T-helper 1 cell (primary cell): ENCODE results near the gene HEATR3.
"Not testable (repeated sequence)": the region's sequence is repeated elsewhere in the genome, so short reads cannot be mapped to it uniquely, and the experiment has no call there.

Experiments
- DNase-seq, 5 donors: peaks; one replicate each; pipeline ENCODE4 v3.0.0-alpha.2; 2012 to 2020

Gene HEATR3

DNA sequence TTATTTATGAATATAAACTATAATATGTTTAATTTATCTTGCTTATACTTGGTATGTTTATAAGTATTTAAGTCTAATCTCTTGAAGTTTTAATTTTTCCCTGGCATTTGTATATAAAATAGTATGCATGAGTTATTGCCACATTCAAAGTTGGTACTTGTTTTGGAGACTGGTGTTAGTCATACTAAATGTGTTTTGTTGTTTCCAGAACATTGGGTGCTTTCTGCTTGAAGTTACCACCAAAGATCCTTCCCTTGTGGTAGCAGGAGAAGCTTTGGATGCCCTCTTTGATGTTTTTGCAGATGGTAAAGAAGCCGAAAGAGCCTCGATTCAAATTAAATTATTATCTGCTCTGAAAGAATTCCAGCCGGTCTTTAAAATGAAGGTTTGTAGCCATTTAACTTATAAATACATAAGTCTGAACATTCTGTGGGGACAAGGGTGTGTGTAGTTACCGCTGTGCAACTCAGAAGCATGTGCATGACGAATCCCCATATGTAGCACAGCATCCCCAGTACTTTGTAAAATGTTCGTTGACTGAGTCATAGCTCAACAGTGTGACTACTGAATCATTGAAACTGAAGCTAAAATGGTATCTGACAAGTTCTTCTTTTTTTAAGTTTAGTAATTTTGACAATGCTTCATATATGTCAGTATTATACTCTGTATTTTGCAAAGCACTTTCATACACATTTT is 36.4 kb downstream of the HEATR3 start:
- peak in 1 of 5 donors; percentile 72 for DNase-seq

DNA sequence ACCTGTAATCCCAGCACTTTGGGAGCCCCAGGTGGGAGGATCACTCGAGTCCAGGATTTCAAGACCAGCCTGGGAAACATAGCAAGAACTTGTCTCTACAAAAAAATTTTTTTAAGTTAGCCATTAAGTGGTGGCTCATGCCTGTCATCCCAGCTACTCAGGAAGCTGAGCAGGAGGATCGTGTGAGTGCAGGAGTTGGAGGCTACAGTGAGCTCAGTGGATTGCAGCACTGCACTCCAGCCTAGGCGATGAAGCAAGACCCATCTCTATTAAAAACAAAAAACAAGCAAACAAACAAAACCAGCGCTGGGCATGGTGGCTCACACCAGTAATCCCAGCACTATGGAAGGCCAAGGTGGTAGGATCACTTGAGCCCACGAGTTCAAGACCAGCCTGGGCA is 38.0 kb downstream of the HEATR3 start:
- no peak for DNase-seq

GRCh38 chr16:50114357-50115129 is 48.8 kb downstream of the HEATR3 start:
- no peak for DNase-seq

DNA sequence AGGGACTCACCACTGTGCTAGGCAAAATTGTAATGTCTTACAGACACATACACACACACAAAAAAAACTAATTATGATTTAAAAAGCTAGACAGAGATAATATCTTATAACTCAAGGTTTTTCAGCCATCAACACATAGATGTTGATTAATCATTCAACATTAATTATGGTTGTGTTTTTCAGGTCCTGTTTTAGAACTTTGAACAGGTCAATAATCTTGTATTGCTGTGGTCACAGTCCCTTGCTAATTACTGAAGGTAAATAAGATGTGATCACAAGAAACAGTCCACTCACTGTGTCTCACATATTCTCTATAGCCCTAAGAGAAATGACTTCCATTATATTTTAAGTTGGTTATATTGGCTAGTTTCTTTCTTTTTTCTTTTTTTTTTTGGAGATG is 54.9 kb downstream of the HEATR3 start:
- DNase-seq: no peak

DNA sequence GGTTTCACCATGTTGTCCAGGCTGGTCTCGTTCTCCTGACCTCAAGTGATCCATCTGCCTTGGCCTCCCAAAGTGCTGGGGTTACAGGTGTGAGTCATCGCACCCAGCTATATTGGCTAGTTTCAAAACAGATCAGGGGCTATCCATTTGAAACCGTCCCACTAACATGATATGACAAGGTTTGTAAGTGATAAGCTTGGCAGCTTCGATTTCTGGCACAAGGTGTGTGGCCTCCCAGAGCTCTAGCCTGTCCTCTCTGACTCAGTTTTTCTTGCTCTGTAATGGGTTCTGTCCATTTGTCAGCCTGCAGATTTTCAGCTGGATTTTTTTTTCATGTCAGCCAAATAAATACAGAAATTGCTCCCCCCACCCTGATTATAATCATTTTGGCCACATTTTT is 55.5 kb downstream of the HEATR3 start:
- peak in 1 of 5 donors; percentile 46 for DNase-seq

- peak in 1 of 5 donors; percentile 76 for DNase-seq
These were observed 56.1 kb downstream of the HEATR3 start for GRCh38 chr16:50121721-50122445.

DNA sequence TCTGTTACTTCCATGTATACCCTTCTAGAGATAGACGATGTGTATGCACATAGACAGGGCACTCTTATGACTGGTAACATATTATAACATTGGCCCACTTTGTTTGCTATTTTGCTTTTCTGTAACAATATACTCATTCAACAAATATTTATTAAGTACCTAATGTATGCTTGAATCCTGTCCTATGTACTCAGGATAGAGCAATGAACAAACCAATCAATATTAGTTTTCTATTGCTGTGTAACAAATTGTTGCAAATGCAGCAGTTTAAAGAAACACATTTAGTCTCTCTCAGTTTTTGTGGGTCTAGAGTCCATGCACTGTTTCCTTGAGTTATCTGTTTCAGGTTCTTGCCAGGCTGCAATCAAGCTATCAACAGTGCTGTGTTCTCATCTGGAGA is 57.6 kb downstream of the HEATR3 start:
- no peak for DNase-seq

GRCh38 chr16:50124769-50125168 is 59.0 kb downstream of the HEATR3 start:
- DNase-seq: no peak

- DNase-seq: no peak
These were observed 60.4 kb downstream of the HEATR3 start for GRCh38 chr16:50126183-50126582.

DNA sequence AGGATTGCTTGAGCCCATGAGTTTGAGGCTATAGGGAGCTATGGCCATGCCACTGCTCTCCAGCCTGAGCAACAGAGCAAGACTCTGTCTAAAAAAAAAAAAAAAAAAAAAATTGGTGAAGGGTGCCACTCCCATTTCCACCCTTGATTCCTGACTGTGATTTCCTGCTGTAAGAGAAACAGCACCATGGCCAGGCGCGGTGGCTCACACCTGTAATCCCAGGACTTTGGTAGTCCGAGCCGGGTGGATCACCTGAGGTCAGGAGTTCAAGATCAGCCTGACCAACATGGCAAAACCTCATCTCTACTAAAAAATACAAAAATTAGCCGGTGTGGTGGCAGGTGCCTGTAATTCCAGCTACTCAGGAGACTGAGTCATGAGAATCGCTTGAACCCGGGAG is 66.8 kb downstream of the HEATR3 start:
- DNase-seq: not testable (repeated sequence)

DNA sequence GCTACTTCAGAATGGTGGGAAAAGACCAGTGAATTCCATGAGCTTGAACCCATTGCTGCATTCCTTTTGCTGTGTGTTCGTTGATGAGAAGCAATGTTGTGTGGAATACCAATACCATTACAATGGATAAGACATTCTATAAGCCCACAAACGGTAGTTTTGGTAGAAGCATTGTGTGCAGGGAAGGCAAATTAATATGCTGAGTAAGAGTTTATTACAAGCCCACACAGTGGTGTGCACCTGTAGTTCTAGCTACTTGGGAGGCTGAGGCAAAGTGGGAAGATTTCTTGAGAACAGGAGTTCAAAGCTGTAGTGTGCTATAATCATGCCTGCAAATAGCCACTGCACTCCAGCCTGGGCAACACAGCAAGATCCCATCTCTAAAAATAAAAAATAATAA is 67.4 kb downstream of the HEATR3 start:
- DNase-seq: no peak

- no peak for DNase-seq
These were observed 70.6 kb downstream of the HEATR3 start for GRCh38 chr16:50136399-50136798.

DNA sequence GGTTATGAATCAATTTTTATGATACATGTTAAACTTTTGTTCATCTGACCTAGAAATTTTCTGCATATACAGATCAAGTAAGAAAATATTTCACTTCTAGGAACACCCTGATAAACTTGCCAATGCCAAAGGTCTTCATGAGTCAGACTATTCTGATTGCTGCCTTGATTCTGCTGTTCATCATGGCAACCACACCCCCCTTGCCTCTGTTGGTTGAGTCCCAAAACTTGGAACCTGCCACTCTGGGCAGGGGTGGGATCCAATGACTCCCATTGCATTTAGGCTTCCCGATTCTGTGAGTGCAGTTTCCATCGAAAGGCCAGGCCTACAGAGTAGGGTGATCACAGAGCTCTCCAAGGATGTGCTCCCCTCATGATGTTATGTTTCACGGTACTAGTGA is 71.5 kb downstream of the HEATR3 start:
- DNase-seq: no peak

DNA sequence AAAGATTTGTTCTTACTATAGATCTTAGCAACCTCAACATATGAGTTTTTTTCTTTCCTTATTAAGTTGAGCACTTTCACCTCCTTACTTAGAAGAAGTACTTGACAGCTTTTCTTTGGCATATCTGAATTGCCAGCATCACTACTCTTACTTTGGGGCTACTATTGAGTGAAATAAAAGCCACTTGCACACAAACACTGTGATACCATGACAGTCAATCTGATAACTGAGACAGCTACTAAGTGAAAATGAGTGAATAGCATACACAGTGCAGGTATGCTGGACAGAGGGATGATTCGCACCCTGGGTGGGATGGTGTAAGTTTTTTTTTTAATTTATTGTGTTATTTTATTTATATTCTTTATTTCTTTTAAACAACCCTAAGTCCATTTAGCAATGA is 73.8 kb downstream of the HEATR3 start:
- no peak for DNase-seq

GRCh38 chr16:50144211-50144610 is 78.4 kb downstream of the HEATR3 start:
- no peak for DNase-seq

GRCh38 chr16:50146479-50147435 is 81.0 kb downstream of the HEATR3 start:
- no peak for DNase-seq

DNA sequence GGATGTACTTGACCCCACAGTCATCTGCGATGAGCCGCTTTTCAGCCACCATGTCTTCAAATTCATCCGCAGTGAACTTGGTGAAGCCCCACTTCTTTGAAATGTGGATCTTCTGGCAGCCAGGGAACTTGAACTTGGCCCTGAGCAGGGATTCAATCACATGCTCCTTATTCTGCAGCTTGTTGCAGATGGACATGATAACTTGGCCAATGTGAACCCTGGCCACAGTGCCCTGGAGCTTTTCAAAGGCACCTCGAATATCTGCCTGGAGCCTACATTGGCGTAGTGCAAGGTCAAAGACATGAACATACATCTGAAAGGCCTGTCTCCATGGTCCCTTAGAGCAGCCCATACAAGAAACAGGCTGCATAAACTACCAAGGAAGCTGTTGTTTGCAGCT is 85.6 kb downstream of the HEATR3 start:
- DNase-seq: no peak

DNA sequence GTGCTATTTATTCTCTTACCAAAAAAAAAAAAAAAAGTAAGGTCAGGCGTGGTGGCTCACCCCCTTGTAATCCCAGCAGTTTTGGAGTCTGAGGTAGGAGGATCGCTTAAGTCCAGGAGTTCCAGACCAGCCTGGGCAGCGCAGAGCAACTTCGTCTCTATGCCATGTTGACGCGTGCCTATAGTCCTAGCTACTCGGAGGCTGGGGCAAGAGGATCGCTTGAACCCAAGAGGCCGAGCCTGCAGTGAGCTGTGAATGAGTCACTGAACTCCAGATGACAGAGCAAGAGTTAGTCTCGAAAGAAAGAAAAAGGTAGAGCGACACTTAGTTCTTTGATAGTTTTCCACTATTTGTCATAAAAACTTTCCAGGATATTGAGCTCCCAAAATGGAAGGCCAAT is 86.0 kb downstream of the HEATR3 start:
- DNase-seq: no peak

- DNase-seq: peak in 3 of 5 donors; percentile 53 to 87 (median 54)
These were observed 86.6 kb downstream of the HEATR3 start for GRCh38 chr16:50152351-50152806.

- peak; percentile 82 to 91 (median 89) for DNase-seq
These were observed 87.2 kb downstream of the HEATR3 start, which contains the start of gene TENT4B for GRCh38 chr16:50152807-50153595. TSS of gene TENT4B (plus strand) at chr16:50153306. CDS start at chr16:50153622, 316 bp downstream.
